GM19238 (cell line): ENCODE data around the gene PDE4A.
"Not testable (repeated sequence)": the region's sequence is repeated elsewhere in the genome, so short reads cannot be mapped to it uniquely, and the experiment has no call there.

ENCODE experiments used
- DNase-seq: peaks from one replicate; pipeline ENCODE4 v3.0.0; 2011; ENCODE audit warnings: low spot score; ENCODE audit not compliant: insufficient read length

PDE4A gene

DNA sequence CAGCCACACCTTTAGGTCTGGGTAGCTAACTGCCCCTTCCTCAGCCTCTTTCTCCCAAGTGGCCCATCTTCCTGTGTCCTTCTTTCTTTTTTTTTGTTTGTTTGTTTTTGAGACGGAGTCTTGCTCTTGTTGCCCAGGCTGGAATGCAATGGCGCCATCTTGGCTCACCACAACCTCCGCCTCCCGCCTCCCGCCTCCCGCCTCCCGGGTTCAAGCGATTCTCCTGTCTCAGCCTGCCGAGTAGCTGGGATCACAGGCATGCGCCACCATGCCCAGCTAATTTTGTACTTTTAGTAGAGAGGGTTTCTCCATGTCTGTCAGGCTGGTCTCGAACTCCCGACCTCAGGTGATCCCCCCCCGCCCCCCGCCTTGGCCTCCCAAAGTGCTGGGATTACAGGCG, 41.7 kb downstream of the PDE4A start:
- not testable (repeated sequence) for DNase-seq

- no peak for DNase-seq
Observed at GRCh38 chr19:10462557-10462956, 42.2 kb downstream of the PDE4A start.

DNA sequence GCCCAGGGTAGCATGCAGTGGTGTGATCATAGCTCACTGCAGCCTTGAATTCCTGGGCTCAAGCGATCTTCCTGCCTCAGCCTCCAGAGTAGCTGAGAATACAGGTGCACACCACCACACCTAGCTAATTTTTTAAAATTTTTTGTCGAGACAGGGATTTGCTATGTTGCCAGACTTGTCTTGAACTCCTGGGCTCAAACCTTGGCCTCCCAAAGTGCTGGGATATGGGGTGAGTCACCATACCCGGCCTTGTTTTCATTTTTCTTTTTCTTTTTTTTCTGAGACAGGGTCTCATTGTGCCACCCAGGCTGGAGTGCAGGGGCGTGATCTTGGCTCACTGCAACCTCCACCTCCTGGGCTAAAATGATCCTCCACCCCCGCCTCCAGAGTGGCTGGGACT, 44.1 kb downstream of the PDE4A start:
- DNase-seq: no peak

GRCh38 chr19:10467104-10467706, 46.9 kb downstream of the PDE4A start:
- no peak for DNase-seq

GRCh38 chr19:10468133-10468532, 47.8 kb downstream of the PDE4A start:
- DNase-seq: no peak

DNA sequence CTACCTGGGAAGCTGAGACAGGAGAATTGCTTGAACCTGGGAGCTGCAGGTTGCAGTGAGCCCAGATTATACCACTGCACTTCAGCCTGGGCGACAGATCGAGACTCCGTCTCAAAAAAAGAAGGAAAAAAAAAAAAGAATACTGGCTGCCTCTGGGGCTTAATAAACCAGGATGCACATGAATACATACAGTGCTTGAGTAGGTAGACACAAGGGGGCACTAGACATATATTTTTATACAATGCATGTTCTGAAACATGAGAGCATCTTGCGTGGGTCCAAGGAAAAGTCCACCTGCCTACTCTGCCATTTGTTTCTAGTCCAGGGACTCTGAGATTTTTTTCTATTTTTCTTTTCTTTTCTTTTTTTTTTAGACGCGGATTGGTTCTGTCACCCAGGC, 51.6 kb downstream of the PDE4A start:
- no peak for DNase-seq

DNA sequence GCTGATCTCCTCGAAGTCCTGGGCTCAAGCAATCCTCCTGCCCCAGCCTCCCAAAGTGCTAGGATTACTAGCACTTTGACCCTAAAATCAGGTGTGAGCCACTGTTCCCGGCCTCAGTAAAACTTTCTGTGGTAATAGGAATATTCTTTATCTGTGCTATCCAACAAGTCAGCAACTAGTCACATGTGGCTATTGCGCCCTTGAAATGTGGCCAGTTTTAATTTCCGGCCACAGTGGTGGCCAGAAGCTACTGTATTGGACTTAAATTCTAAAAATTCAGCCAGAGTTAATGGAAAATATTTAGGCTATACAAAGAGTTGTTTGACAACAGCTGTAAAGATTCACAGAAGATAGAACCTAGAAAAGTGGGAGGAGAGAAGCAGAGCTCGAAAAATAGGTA, 52.9 kb downstream of the PDE4A start:
- DNase-seq: no peak

DNA sequence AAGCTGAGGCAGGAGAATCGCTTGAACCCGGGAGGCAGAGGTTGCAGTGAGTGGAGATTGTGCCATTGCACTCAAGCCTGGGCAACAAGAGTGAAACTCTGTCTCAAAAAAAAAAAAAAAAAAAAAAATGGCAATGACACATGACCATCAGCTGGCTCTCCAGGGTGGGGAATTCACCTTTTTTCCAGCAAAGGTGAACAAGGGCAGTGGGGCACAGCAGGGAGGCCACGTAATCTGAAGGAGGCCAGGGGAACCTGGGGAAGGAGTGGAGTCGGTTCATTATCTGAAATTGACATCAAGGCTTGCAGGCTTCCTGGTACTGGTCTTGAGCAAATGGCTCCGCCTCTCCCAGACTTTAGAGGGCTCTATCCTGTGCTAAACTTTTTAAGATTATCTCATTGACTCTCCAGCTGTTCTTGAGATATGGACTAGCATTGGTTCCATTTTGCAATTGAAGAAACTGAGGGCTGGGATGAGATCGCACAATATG, 54.7 kb downstream of the PDE4A start:
- DNase-seq: no peak

DNA sequence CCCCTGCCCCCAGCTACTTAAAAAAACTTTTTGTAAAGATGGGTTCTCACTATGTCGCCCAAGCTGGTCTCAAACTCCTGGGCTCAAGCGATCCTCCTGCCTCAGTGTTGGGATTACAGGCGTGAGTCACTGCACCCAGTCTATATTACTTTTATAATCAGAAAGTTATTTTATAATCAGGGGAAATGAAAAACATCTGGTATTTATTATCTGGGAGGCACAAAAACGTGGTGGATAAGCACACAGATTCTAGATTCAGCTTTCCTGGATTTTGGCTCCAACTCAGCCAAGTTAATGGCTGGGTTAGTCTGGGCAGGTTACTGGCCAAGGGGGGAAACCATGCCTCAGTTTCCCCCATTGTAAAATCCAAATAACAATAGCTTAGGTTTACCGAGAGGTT, 58.1 kb downstream of the PDE4A start:
- no peak for DNase-seq

DNA sequence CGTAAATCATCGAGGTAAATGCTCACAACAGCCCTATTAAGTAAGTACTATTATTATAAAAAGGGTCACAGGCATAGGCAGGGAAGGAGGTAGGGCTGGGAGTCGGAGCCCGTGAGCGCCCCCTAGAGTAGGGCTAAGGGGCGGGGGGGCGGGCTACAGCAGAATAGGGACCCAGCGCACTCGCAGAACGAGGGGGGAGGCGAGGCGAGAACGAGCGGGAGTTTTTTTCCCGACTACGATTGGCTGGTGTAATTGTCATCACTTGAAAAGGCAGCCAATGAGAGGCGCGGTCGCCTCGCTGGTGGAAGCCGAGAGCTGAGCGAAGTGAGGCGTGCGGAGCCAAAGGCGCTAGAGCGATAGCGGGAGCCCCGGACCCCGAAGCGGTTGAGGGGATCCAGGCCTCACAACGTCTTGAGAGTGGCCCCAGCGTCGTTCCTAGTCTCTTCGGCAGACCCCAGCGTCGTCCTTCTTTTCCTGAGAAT, 58.6 kb downstream of the PDE4A start:
- peak; percentile 60 for DNase-seq

DNA sequence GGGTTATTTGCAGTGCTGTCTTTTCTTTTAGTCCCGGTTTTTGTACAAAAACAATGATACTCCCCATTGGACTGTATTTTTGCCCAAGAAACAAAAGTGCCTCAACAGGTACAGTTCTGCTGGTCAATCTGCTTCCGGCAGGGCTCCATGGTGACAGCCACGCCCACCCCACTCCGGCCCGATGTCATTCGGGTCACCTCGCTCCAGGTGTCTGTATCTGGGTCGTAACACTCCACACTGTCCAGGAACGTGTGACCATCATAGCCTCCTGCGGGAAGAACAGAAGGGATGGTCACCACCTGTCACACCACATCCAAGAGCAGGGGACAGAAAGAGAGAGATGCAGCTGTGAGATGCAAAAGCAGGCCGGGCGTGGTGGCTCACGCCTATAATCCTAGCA, 66.2 kb downstream of the PDE4A start:
- no peak for DNase-seq

DNA sequence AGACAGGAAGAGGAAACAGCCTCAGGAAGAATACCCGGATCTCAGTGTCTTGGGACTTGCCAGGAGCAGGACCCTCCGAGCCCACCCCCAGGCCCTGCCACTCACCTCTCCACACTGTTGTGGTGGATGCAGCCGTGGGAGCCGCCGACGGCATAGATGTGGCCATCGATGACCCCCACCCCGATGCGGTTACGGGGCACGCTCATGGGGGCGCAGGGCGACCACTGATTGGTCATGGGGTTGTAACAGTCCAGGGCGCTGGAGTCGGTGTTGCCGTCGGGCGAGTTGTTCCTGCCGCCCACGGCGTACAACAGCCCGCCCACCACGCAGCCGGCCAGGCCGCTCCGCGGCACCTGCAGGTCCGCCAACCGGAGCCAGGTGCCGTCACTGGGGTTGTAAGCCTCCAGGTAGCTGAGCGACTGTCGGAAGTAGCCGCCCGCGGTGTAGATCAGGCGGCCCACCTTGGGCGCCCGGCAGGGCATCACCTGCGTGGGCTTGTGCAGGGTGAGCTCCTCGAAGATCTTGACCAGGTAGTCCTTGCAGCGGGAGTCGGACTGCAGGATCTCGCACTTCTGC, 71.2 kb downstream of the PDE4A start:
- DNase-seq: no peak

GRCh38 chr19:10497371-10497770, 77.0 kb downstream of the PDE4A start:
- no peak for DNase-seq

DNA sequence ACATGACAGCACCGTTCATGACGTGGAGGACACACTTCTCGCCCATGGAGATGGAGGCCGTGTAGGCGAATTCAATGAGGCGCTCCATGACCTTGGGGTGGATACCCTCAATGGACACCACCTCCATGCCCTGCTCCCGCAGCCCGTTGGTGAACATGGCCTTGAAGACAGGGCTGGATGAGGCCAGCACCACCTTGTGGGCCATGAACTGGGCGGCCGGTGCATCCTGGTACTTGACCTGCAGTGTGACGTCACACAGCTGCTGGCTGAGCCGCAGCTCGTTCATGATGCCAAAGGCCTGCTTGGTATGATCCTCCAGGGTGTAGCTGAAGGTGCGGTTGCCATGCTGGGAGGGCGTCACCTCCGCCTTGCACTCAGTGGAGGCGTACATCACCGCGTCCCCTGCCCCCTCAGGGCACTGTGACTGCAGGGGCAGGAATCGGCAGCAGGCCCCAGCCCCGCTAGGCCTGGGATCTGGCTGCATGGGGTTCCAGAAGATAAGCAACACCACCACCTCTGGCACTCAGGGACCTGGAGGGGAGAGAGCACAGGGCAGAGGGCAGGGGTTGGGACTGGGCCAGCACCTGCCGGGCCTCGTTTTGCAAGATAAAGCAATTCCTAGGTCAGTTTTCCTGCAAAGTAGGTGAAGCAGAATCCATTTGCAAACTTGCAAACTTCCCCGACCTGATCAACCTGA, 79.4 kb downstream of the PDE4A start:
- no peak for DNase-seq

- DNase-seq: no peak
Observed at GRCh38 chr19:10500247-10500592, 79.9 kb downstream of the PDE4A start.

DNA sequence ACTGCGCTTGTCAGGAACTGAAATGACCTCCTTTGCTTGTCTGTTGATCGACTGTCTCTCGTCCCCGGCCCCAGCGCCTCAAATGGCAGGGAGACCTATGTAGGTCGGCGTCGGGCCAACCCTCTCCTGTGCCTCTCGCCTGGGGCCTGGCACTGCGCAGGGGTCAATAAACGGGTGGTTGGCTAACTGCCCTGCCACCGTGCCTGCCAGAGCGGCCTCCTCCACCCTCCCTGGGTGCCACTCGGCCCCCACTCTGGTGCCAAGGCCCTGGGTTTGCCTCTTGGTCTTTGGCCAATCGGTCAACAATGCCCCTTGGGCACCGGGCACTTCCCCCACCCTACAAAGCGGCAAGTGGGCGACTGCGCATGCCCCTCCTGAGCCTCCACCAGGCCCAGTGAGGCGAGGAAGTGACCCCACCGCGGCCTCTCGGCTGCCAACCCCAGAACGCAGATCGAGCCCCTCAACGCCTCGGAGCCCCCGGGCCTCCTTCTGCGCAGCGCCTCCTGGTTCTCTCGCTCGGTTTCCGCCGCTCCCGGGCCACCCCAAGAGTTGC, 81.7 kb downstream of the PDE4A start:
- DNase-seq: peak; percentile 66

- peak; percentile 96 for DNase-seq
Observed at GRCh38 chr19:10502524-10503001, 82.2 kb downstream of the PDE4A start.

GRCh38 chr19:10503002-10503789, 82.9 kb downstream of the PDE4A start, which contains the start of gene KEAP1:
KEAP1 (minus strand) TSS chr19:10503356; CDS start chr19:10500033, 3,323 bp downstream.
- DNase-seq: no peak

- DNase-seq: no peak
Observed at GRCh38 chr19:10505583-10506229, 85.4 kb downstream of the PDE4A start.

- DNase-seq: no peak
Observed at GRCh38 chr19:10508036-10508435, 87.7 kb downstream of the PDE4A start.

- no peak for DNase-seq
Observed at GRCh38 chr19:10508707-10509106, 88.4 kb downstream of the PDE4A start.
